ELF-1 (cell line): ENCODE measurements around the gene CCNDBP1.
"Not testable (repeated sequence)": the region's sequence is repeated elsewhere in the genome, so short reads cannot be mapped to it uniquely, and the experiment has no call there.

Experiments used
- DNase-seq: peaks from one replicate; pipeline ENCODE4 v3.0.0-alpha.2; 2016; ENCODE audit warnings: low read depth, low spot score

CCNDBP1 gene

GRCh38 chr15:43193710-43194109 lies 8.5 kb downstream of the CCNDBP1 start:
- no peak for DNase-seq

- no peak for DNase-seq
Measured at GRCh38 chr15:43194795-43195194, 9.6 kb downstream of the CCNDBP1 start.

GRCh38 chr15:43196760-43197548 lies 11.8 kb downstream of the CCNDBP1 start:
- DNase-seq = no peak

- DNase-seq = not testable (repeated sequence)
Measured at GRCh38 chr15:43197773-43198172, 12.6 kb downstream of the CCNDBP1 start.

GRCh38 chr15:43198556-43198955 lies 13.4 kb downstream of the CCNDBP1 start:
- DNase-seq = not testable (repeated sequence)

- DNase-seq = no peak
Measured at GRCh38 chr15:43198992-43199391, 13.8 kb downstream of the CCNDBP1 start.

GRCh38 chr15:43199945-43200488 lies 14.8 kb downstream of the CCNDBP1 start:
- no peak for DNase-seq

GRCh38 chr15:43204016-43204901 lies 19.1 kb downstream of the CCNDBP1 start:
- peak; percentile 44 for DNase-seq

- DNase-seq = no peak
Measured at GRCh38 chr15:43206054-43206453, 20.9 kb downstream of the CCNDBP1 start.

GRCh38 chr15:43207024-43207423 lies 21.8 kb downstream of the CCNDBP1 start:
- no peak for DNase-seq

- DNase-seq = no peak
Measured at GRCh38 chr15:43208052-43209002, 23.1 kb downstream of the CCNDBP1 start.

GRCh38 chr15:43209059-43209824 lies 24.0 kb downstream of the CCNDBP1 start:
- peak; percentile 75 for DNase-seq

GRCh38 chr15:43210172-43210745 lies 25.1 kb downstream of the CCNDBP1 start:
- DNase-seq = no peak

GRCh38 chr15:43210807-43211206 lies 25.6 kb downstream of the CCNDBP1 start:
- DNase-seq = no peak

- no peak for DNase-seq
Measured at GRCh38 chr15:43211224-43211735, 26.1 kb downstream of the CCNDBP1 start.

GRCh38 chr15:43212299-43212698 lies 27.1 kb downstream of the CCNDBP1 start:
- no peak for DNase-seq

- no peak for DNase-seq
Measured at GRCh38 chr15:43212951-43213350, 27.7 kb downstream of the CCNDBP1 start.

GRCh38 chr15:43213466-43213865 lies 28.3 kb downstream of the CCNDBP1 start:
- no peak for DNase-seq

GRCh38 chr15:43214169-43214568 lies 29.0 kb downstream of the CCNDBP1 start:
- no peak for DNase-seq
